HG03175 (cell line): ENCODE data around the gene GLUD2.
"Not testable (repeated sequence)": the region's sequence is repeated elsewhere in the genome, so short reads cannot be mapped to it uniquely, and the experiment has no call there.

ENCODE experiments used
- ATAC-seq: cut with Tn5 transposase; IDR thresholded peaks from one replicate; pipeline ENCODE4 v1.9.1; 2021; ENCODE audit warnings: mild to moderate bottlenecking, moderate library complexity; ENCODE audit not compliant: unreplicated experiment

GLUD2 gene

GRCh38 chrX:121047441-121048419 lies at the start of gene GLUD2:
Gene GLUD2, plus strand, starts transcription at chrX:121047610. Its CDS starts 75 bp downstream, at chrX:121047685.
- not testable (repeated sequence) for ATAC-seq

GRCh38 chrX:120999413-120999812 lies 48.0 kb upstream of the GLUD2 start:
- peak; percentile 47 for ATAC-seq

GRCh38 chrX:121000589-121000988 lies 46.8 kb upstream of the GLUD2 start:
- no peak for ATAC-seq

GRCh38 chrX:121008920-121009319 lies 38.5 kb upstream of the GLUD2 start:
- ATAC-seq: no peak

GRCh38 chrX:121009764-121010163 lies 37.6 kb upstream of the GLUD2 start:
- ATAC-seq: no peak

- ATAC-seq: no peak
These were observed 37.2 kb upstream of the GLUD2 start for GRCh38 chrX:121010218-121010617.

GRCh38 chrX:121011254-121011653 lies 36.2 kb upstream of the GLUD2 start:
- ATAC-seq: no peak

- ATAC-seq: no peak
These were observed 33.4 kb upstream of the GLUD2 start for GRCh38 chrX:121013897-121014455.

- ATAC-seq: no peak
These were observed 32.6 kb upstream of the GLUD2 start for GRCh38 chrX:121014826-121015225.

GRCh38 chrX:121028419-121028818 lies 19.0 kb upstream of the GLUD2 start:
- no peak for ATAC-seq

GRCh38 chrX:121030083-121030482 lies 17.3 kb upstream of the GLUD2 start:
- ATAC-seq: no peak

- no peak for ATAC-seq
These were observed 14.9 kb upstream of the GLUD2 start for GRCh38 chrX:121032531-121032930.

GRCh38 chrX:121036137-121036536 lies 11.3 kb upstream of the GLUD2 start:
- no peak for ATAC-seq

- no peak for ATAC-seq
These were observed 10.5 kb upstream of the GLUD2 start for GRCh38 chrX:121036951-121037350.

- no peak for ATAC-seq
These were observed 3.4 kb downstream of the GLUD2 start for GRCh38 chrX:121050781-121051180.

- ATAC-seq: no peak
These were observed 4.7 kb downstream of the GLUD2 start for GRCh38 chrX:121052122-121052521.

GRCh38 chrX:121062289-121062688 lies 14.9 kb downstream of the GLUD2 start:
- ATAC-seq: no peak

GRCh38 chrX:121064579-121064978 lies 17.2 kb downstream of the GLUD2 start:
- ATAC-seq: no peak

GRCh38 chrX:121084247-121084646 lies 36.8 kb downstream of the GLUD2 start:
- ATAC-seq: not testable (repeated sequence)

GRCh38 chrX:121084903-121085611 lies 37.6 kb downstream of the GLUD2 start:
- no peak for ATAC-seq

GRCh38 chrX:121085612-121086010 lies 38.2 kb downstream of the GLUD2 start:
- no peak for ATAC-seq

GRCh38 chrX:121093011-121093410 lies 45.6 kb downstream of the GLUD2 start:
- ATAC-seq: no peak
